Omental fat pad (tissue), 4 donors: Measurements from ENCODE around the gene RPS3. TPM values are rescaled to one million over a fixed set of nuclear protein-coding genes. Genes with fewer than 3 reads are reported as not detected.

ENCODE experiments used
- ATAC-seq: fragments of 150-250 bp; one replicate; pipeline ENCODE4 v1.9.1; 2016; ENCODE audit warnings: mild to moderate bottlenecking, moderate library complexity; ENCODE audit not compliant: low FRiP score
- DNase-seq: peaks from one replicate; pipeline ENCODE4 v3.0.0-alpha.2; 2019; ENCODE audit warnings: low spot score
- total RNA-seq, 4 donors: library from RNA; depleted of rRNA; stranded (reverse); fragments of >200 nt; gene quantifications; one replicate each; pipeline ENCODE4 v1.1.0, GENCODE V29; 2016
- TF ChIP-seq, protein P1 (sequence below), 3 donors: fragments of 450-650 bp; IDR thresholded peaks; one replicate each; pipeline ENCODE4 v1.5.1; 2016 to 2017; ENCODE audit warnings: antibody characterized with exemption in 3 of 3, mild to moderate bottlenecking in 3 of 3, moderate library complexity in 2 of 3

RPS3 gene
- total RNA-seq, 4 donors from 2014 or later: 876 to 1,394 (median 1,127) TPM

DNA sequence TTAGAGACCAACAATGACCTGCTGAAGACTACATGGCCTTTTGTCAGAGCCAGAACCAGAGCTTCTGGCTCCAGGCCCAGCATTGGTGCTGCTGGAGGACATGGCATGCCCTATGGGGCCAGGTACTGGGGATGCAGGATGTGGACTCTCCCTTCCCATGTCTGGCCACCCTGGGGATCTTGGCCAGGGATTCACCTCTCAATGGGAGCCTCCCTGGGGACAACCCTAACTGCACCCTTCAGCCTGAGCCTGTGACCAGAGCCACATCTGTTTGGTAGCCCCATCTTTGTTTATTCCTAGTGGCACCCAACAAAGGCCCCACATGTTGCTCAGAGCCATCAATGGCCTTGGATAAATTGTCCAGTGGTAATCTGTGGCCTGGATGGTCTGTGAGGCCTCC, 27.9 kb downstream of the RPS3 start:
- TF ChIP-seq, protein P1, sequence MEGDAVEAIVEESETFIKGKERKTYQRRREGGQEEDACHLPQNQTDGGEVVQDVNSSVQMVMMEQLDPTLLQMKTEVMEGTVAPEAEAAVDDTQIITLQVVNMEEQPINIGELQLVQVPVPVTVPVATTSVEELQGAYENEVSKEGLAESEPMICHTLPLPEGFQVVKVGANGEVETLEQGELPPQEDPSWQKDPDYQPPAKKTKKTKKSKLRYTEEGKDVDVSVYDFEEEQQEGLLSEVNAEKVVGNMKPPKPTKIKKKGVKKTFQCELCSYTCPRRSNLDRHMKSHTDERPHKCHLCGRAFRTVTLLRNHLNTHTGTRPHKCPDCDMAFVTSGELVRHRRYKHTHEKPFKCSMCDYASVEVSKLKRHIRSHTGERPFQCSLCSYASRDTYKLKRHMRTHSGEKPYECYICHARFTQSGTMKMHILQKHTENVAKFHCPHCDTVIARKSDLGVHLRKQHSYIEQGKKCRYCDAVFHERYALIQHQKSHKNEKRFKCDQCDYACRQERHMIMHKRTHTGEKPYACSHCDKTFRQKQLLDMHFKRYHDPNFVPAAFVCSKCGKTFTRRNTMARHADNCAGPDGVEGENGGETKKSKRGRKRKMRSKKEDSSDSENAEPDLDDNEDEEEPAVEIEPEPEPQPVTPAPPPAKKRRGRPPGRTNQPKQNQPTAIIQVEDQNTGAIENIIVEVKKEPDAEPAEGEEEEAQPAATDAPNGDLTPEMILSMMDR (IDR thresholded peaks at IDR 0.05): no peak
- DNase-seq: no peak
- ATAC-seq: no peak

DNA sequence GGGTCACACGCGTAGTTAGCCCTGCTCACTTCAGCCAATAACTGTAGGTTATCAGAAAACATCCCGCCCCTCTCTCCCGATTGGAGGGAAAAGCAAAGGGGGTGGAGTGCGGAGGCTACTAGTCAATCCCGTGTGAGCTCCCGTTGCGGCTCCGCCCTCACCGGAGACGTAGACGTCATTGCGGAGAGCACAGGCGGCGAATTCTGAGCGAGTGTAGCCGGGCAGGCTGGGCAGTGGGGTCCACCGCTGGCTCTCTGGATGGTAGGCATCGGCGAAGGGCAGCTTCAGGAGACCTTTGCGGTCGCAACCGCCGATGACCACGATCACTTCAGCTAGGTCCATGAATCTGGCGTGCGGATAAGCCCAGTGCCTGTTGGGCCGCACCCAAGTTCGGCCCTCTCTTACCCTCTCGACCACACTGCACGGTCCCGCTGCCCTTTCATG, 29.0 kb downstream of the RPS3 start:
- TF ChIP-seq, protein P1 (IDR thresholded peaks at IDR 0.05): no peak
- ATAC-seq (peak; percentile 75), DNase-seq (peak; percentile 43)

DNA sequence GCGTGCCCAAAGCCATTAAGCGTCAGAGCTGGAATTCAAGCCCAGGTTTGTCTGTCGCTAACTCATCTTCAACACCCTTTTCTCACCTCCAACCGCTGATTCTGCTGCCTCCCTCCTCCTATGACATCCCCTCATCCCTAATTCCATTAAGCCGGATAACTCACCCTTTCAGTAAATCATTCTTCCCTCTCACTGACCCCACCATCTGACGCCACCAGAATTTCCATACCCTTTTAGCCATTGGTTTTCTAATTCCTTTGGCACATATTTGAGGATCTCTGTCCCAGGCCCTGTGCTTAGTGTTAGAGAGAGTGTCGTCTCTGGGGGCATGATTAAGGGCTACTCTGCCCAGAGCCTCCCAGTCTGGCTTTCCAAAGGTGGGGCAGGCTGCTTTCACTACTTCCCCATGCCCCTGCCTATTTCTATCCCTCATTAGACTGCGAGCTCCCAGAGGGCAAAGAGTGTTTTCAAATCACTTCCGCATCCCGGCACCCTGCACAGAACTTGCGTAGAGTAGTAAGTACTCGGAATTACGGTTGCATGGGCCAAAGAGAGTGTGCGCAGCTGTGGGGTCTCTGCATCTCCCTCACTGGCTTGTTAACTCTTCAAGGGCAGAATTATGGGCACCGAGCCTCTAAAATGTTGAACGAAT, 29.8 kb downstream of the RPS3 start:
- TF ChIP-seq, protein P1 (IDR thresholded peaks at IDR 0.05): no peak
- DNase-seq: no peak

DNA sequence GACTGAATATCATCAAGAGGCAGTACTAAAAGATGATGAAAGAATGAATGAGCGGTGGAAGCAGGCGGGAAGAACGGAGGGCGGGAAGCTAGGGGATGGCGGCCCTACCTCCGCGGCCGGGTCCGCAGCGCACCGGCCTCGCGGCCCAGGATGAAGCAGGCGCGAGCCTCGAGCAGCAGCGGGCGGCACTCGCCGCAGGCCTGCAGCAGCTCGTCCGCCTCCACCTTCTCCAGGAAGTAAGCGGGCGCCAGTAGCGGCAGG, 30.3 kb downstream of the RPS3 start:
- TF ChIP-seq, protein P1 (IDR thresholded peaks at IDR 0.05): no peak
- no peak for DNase-seq
- ATAC-seq: no peak

More for the DNA sequence above, 29.8 kb downstream of the RPS3 start:
- no peak for ATAC-seq

DNA sequence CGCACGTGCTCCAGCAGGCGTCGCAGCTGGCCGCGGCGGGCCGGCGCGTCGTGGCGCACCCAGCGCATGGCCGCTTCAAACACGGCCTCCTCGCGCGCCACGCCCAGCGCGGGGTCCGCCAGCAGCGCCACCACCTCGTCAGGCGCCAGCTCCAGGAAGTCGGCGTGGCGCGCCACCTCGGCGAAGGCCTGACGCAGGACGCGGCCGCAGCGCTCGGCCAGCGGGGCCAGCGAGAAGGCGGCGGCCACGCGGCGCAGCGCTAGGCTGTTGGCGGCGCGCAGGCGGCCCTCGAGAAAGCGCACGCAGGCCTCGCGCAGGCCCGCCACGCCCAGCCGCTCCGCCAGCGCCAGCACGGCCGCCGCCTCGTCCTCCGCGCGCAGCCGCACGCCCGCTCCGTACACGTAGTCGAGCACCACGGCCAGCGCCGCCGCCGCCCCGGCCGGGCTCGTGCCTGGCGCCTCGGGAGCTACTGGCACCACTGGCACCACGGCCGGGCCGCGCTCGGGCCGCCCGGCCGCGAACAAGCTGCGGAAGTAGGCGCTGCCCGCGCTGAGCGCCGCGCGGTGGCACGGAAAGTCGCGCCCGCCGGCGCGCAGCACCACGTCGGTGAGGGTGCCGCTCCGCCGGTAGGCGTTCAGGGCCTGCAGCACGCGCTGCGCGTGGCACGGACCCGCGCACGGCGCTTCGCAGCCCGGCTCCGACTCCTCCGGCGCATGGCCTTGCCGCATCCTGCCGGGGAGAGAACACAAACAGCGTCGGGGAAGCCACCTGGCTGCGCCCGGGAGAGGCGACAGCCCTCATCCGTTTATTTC, 30.8 kb downstream of the RPS3 start:
- DNase-seq: no peak
- TF ChIP-seq, protein P1 (IDR thresholded peaks at IDR 0.05): no peak
- peak; percentile 49 for ATAC-seq

DNA sequence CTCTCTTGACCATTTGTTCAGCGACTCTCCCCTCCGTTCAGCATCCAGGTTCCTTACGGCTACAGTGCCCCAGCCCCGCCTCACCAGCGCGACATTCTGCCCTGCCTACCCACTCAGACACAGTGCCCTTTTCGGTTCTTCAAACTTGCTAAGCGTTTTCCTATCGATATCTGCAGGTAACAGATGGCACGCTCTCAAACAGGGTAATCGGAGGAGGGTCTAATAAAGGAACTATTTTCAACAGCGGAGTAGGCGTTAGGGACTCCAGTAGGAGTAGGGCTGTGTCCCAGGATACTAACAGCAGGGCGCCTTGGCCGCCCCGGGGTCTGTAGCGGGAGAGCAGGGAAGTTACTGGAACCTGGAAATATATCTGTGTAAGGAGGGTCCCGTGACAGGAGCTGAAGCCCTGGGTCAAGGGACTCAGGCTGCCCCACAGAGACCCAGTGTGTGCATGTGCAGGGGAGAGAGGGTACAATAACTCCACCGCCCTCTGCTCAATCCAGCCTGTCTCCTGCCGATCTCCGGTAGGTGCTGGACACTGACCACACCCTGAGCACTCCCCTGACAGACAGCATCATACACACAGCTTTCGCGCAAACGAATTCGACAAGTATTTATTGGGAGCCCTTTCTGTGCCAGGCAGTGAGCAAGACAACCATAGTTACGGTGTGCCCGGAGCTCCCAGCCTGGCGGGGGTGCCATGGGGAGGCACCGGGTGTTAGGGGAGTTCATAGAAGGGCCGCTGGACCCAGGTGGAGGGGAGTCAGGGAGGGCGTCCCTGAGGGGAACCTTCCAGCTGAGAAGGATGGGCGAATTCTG, 31.6 kb downstream of the RPS3 start:
- no peak for DNase-seq
- TF ChIP-seq, protein P1 (IDR thresholded peaks at IDR 0.05): no peak
- no peak for ATAC-seq
